ENCODE data around the gene BLOC1S4.

BLOC1S4 gene

GRCh38 chr4:6747294-6748051 is 31.5 kb downstream of the BLOC1S4 start:
- DNase-seq (ENCODE audit: extremely low spot score), result no peak
- POLR2A ChIA-PET, result no interaction called here
- CTCF ChIA-PET, result no interaction called here
- TF ChIP-seq FOXM1 (IDR thresholded peaks at IDR 0.05; ENCODE audit: borderline replicate concordance) (no peak), NFRKB (IDR thresholded peaks at IDR 0.05) (no peak), L3MBTL2 (conservative IDR thresholded peaks at IDR 0.05) (no peak), ARNT (IDR thresholded peaks at IDR 0.05) (no peak), FOXK2 (IDR thresholded peaks at IDR 0.05) (no peak), HDGF (IDR thresholded peaks at IDR 0.05; ENCODE audit: borderline replicate concordance) (no peak), LEF1 (IDR thresholded peaks at IDR 0.05; ENCODE audit: borderline replicate concordance) (no peak), TARDBP (IDR thresholded peaks at IDR 0.05) (no peak), FOXA1 (IDR thresholded peaks at IDR 0.05) (no peak), CTBP1 (IDR thresholded peaks at IDR 0.05; ENCODE audit: borderline replicate concordance) (no peak), BHLHE40 (IDR thresholded peaks at IDR 0.05; ENCODE audit: borderline replicate concordance) (no peak), SUZ12 (IDR thresholded peaks at IDR 0.05) (no peak), ELF4 (IDR thresholded peaks at IDR 0.05) (no peak), SP1 (IDR thresholded peaks at IDR 0.05) (no peak), ZNF384 (IDR thresholded peaks at IDR 0.05) (no peak)
- TF ChIP-seq, protein P1, sequence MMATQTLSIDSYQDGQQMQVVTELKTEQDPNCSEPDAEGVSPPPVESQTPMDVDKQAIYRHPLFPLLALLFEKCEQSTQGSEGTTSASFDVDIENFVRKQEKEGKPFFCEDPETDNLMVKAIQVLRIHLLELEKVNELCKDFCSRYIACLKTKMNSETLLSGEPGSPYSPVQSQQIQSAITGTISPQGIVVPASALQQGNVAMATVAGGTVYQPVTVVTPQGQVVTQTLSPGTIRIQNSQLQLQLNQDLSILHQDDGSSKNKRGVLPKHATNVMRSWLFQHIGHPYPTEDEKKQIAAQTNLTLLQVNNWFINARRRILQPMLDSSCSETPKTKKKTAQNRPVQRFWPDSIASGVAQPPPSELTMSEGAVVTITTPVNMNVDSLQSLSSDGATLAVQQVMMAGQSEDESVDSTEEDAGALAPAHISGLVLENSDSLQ (IDR thresholded peaks at IDR 0.05), result no peak

GRCh38 chr4:6748286-6748685 is 32.3 kb downstream of the BLOC1S4 start:
- DNase-seq (ENCODE audit: extremely low spot score), result no peak
- ChIA-PET POLR2A (no interaction called here), CTCF (no interaction called here)
- no peak for TF ChIP-seq ARNT (IDR thresholded peaks at IDR 0.05)

DNA sequence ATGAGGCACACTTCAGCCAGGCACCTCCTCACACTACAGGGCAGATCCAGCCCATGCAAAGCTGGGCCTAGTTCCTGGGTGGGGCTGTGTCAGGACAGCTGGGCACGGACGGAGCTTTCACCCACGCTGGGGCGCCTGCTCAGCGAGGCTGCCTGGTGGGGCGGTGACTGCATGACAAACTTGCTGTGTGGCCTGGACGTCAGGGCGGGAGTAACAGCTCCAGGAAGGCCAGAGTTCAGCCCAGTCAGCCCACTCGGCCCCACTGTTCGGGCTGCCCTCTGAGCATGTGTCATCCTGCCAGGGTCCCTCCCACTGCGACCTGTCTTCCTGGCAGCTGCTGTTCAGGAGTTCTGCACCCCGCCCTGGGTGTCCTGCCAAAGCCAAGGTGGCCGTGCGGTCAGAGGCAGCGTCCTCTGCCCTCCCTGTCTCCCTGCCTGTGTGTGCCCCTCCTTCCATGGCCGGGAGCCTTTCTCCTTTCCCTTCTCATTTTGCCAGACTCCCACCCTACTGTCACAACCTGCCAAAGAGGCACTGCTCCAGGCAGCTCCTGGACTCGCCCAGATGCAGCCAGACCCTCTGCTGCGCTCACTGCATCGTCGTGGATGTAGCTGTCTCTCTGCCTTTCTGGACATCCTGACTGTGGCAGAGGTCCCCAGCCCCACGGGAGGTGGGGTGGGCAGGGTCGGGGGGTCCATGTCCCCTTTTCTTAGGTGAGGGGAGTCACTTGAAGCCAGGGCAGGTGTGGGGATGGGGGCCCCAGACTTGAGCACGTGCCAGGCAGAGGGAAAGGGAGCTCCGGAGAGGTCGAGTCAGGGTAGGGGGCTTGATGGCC is 33.6 kb downstream of the BLOC1S4 start:
- ChIA-PET CTCF (no interaction called here), POLR2A (interaction anchor here (0.6 kb wide), 1 partner anchor 109 kb away, joined by 3 read pairs; no protein-coding TSS in a partner anchor)
- no peak for DNase-seq (ENCODE audit: extremely low spot score)
- no peak for TF ChIP-seq ZNF384 (IDR thresholded peaks at IDR 0.05)
- no peak for TF ChIP-seq BHLHE40 (IDR thresholded peaks at IDR 0.05; ENCODE audit: borderline replicate concordance)
- TF ChIP-seq TARDBP (IDR thresholded peaks at IDR 0.05), result no peak
- no peak for TF ChIP-seq FOXK2 (IDR thresholded peaks at IDR 0.05)
- TF ChIP-seq ELF4 (IDR thresholded peaks at IDR 0.05), result no peak
- no peak for TF ChIP-seq ARNT (IDR thresholded peaks at IDR 0.05)
- TF ChIP-seq L3MBTL2 (conservative IDR thresholded peaks at IDR 0.05), result no peak
- TF ChIP-seq NFRKB (IDR thresholded peaks at IDR 0.05), result no peak
- TF ChIP-seq HDGF (IDR thresholded peaks at IDR 0.05; ENCODE audit: borderline replicate concordance), result no peak
- TF ChIP-seq SUZ12 (IDR thresholded peaks at IDR 0.05), result no peak
- no peak for TF ChIP-seq SP1 (IDR thresholded peaks at IDR 0.05)
- no peak for TF ChIP-seq LEF1 (IDR thresholded peaks at IDR 0.05; ENCODE audit: borderline replicate concordance)
- TF ChIP-seq FOXA1 (IDR thresholded peaks at IDR 0.05), result no peak
- TF ChIP-seq, protein P1 (IDR thresholded peaks at IDR 0.05), result no peak
- TF ChIP-seq FOXM1 (IDR thresholded peaks at IDR 0.05; ENCODE audit: borderline replicate concordance), result no peak
- TF ChIP-seq CTBP1 (IDR thresholded peaks at IDR 0.05; ENCODE audit: borderline replicate concordance), result no peak

- DNase-seq (ENCODE audit: extremely low spot score), result no peak
- ChIA-PET POLR2A (interaction anchor here (0.6 to 1.0 kb wide), 2 partner anchors 30 to 110 kb away, joined by 3 read pairs; no protein-coding TSS in a partner anchor), CTCF (no interaction called here)
- no peak for TF ChIP-seq LEF1 (IDR thresholded peaks at IDR 0.05; ENCODE audit: borderline replicate concordance)
- TF ChIP-seq FOXK2 (IDR thresholded peaks at IDR 0.05), result no peak
- no peak for TF ChIP-seq ARNT (IDR thresholded peaks at IDR 0.05)
- TF ChIP-seq TARDBP (IDR thresholded peaks at IDR 0.05), result no peak
- TF ChIP-seq SUZ12 (IDR thresholded peaks at IDR 0.05), result no peak
- TF ChIP-seq FOXA1 (IDR thresholded peaks at IDR 0.05), result no peak
- TF ChIP-seq NFRKB (IDR thresholded peaks at IDR 0.05), result no peak
- no peak for TF ChIP-seq FOXM1 (IDR thresholded peaks at IDR 0.05; ENCODE audit: borderline replicate concordance)
- no peak for TF ChIP-seq L3MBTL2 (conservative IDR thresholded peaks at IDR 0.05)
- TF ChIP-seq CTBP1 (IDR thresholded peaks at IDR 0.05; ENCODE audit: borderline replicate concordance), result no peak
- TF ChIP-seq ZNF384 (IDR thresholded peaks at IDR 0.05), result no peak
- TF ChIP-seq ELF4 (IDR thresholded peaks at IDR 0.05), result no peak
- TF ChIP-seq BHLHE40 (IDR thresholded peaks at IDR 0.05; ENCODE audit: borderline replicate concordance), result no peak
Measured at GRCh38 chr4:6750286-6751221, 34.6 kb downstream of the BLOC1S4 start.

DNA sequence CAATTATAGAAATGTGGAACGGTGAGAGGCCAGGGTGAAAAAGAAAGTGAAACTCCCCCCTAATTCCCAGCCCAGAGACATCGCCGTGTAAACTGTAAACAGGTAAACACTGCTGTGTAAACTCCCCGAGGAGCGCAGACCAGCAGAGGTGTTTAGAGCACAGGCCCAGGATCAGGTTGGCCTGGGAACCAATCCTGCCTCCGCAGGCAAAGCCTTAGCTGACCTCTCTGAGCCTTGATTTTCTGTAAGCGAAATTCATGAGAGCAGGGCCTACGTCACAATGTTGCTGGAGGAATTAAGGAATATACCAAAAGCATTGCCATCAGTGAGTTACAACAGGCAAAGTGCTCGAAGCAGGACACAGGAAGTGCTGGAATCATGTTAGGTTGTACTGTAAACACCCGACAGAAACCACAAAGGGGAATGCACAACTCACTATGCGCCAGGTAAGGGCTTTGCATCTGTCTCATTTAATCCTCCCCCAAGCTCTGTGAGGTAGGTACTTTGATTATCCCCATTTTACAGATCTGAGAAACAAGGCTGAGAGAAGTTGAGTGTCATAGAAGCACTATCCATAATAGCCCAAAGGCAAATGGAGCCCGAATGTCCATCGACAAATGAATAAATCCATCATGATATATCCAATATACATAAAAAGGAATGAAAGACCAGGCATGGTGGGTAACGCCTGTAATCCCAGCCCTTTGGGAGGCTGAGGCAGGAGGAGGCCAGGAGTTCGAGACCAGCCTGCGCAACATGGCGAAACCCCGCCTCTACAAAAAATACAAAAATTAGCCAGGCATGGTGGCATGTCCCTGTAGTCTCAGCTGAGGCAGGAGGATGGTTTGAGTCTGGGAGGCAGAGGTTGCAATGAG is 35.9 kb downstream of the BLOC1S4 start:
- DNase-seq (ENCODE audit: extremely low spot score), result no peak
- TF ChIP-seq CTBP1 (IDR thresholded peaks at IDR 0.05; ENCODE audit: borderline replicate concordance), result no peak
- TF ChIP-seq SUZ12 (IDR thresholded peaks at IDR 0.05), result no peak
- no peak for TF ChIP-seq TARDBP (IDR thresholded peaks at IDR 0.05)
- no peak for TF ChIP-seq NFRKB (IDR thresholded peaks at IDR 0.05)
- TF ChIP-seq FOXK2 (IDR thresholded peaks at IDR 0.05), result no peak
- no peak for TF ChIP-seq ZNF384 (IDR thresholded peaks at IDR 0.05)
- TF ChIP-seq LEF1 (IDR thresholded peaks at IDR 0.05; ENCODE audit: borderline replicate concordance), result no peak
- no peak for TF ChIP-seq ELF4 (IDR thresholded peaks at IDR 0.05)
- TF ChIP-seq FOXA1 (IDR thresholded peaks at IDR 0.05), result no peak
- TF ChIP-seq L3MBTL2 (conservative IDR thresholded peaks at IDR 0.05), result no peak
- TF ChIP-seq, protein P1 (IDR thresholded peaks at IDR 0.05), result no peak
- no peak for TF ChIP-seq HDGF (IDR thresholded peaks at IDR 0.05; ENCODE audit: borderline replicate concordance)
- TF ChIP-seq SP1 (IDR thresholded peaks at IDR 0.05), result no peak
- TF ChIP-seq FOXM1 (IDR thresholded peaks at IDR 0.05; ENCODE audit: borderline replicate concordance), result no peak
- TF ChIP-seq ARNT (IDR thresholded peaks at IDR 0.05), result no peak
- TF ChIP-seq BHLHE40 (IDR thresholded peaks at IDR 0.05; ENCODE audit: borderline replicate concordance), result no peak
- ChIA-PET CTCF (no interaction called here), POLR2A (interaction anchor here (1.0 kb wide), 1 partner anchor 29 kb away, joined by 3 read pairs; no protein-coding TSS in a partner anchor)
